ENCODE data around the gene CDH8. TPM values are rescaled to one million over a fixed set of nuclear protein-coding genes. Genes with fewer than 3 reads are reported as not detected.

CDH8 gene
- total RNA-seq, 4 donors from 2014 or later = not detected

DNA sequence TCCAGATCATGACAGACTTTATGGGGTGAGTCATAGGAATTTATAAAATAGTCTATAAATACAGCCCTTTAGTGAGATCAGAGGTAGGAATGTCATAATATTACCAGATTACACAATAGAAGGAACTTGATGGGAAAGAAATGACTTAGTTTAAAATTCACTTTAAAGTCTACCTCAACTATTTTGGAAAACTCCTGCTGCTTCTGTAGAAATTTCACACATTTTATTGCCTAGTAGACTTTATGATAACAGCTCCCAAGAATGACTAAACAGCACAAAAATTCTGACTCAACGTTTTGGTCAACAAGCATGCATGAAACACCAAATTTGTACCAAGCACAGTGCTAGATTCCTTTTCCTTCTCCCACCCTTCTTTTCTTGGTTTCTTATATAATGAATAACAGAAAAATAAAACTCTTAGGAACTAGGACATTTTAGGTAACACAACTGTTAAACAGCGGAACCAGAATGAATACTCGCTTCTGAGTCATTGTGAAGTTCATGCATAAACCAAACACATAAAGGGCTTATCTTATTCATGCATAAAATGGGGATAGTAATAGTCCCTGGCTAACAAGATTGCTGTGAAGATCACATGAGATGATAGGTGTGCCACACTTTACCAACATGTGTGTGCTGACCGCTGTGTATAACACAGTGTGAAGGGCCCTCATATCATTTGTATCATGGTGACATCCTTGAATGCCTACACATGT is 243.9 kb downstream of the CDH8 start:
- TF ChIP-seq, protein P1, sequence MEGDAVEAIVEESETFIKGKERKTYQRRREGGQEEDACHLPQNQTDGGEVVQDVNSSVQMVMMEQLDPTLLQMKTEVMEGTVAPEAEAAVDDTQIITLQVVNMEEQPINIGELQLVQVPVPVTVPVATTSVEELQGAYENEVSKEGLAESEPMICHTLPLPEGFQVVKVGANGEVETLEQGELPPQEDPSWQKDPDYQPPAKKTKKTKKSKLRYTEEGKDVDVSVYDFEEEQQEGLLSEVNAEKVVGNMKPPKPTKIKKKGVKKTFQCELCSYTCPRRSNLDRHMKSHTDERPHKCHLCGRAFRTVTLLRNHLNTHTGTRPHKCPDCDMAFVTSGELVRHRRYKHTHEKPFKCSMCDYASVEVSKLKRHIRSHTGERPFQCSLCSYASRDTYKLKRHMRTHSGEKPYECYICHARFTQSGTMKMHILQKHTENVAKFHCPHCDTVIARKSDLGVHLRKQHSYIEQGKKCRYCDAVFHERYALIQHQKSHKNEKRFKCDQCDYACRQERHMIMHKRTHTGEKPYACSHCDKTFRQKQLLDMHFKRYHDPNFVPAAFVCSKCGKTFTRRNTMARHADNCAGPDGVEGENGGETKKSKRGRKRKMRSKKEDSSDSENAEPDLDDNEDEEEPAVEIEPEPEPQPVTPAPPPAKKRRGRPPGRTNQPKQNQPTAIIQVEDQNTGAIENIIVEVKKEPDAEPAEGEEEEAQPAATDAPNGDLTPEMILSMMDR (IDR thresholded peaks at IDR 0.05; ENCODE audit: low read depth) = no peak

DNA sequence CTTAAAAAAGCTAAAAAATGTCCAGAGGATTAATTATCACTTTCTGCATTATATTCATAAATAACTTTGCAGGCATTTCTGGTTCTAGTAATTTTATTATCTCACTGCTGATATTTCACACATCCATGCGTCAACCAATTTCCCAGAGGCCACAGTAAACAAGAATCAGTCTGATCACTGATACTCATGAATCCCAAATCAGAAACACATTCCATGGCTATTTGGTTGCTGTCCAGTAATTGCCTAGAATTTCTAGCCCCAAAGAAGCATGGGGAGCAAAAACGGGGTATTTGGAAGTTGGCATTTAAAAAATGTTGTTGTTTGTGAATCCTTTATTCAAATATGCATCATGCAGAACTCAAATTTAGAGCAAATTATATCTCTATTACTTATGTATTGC is 244.8 kb downstream of the CDH8 start:
- TF ChIP-seq, protein P1 (IDR thresholded peaks at IDR 0.05; ENCODE audit: low read depth) = no peak

DNA sequence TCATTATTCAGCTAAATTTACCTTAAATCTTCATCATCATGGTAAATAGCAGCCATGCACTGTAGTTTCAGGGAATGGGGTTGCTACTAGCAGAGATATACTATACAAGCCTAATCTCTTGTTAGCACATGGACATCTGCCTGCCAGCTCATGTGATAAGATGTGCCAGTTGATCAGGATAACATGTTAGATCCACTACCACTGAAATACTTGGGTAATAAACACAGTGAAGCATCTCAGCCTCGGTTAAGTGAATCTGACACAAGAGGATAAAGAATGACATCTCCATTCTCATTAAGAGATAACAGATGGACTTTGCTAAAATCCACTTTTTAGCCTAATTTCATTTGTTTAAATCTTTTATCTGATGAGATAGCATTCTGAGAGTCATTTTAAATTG is 256.1 kb downstream of the CDH8 start:
- TF ChIP-seq, protein P1 (IDR thresholded peaks at IDR 0.05; ENCODE audit: low read depth) = no peak

DNA sequence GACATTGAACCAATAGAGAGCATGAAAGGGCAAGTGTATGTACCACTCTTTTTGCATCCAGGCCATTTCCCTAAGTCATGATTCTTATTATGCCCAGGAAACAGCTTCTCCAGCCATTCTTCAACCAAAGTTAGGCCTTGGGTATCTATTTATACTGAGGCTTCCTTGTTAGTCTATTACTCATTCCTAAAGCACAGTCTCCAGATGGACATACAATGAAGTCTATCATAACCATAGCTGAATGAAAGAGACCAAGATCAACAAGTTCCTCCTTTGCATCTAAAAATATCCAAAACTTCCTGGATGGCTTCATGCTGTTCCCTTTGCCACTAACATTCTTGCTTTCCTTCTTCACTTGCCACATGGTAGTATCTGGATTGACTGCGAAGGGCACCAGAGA is 265.9 kb downstream of the CDH8 start:
- TF ChIP-seq, protein P1 (IDR thresholded peaks at IDR 0.05; ENCODE audit: low read depth) = no peak

DNA sequence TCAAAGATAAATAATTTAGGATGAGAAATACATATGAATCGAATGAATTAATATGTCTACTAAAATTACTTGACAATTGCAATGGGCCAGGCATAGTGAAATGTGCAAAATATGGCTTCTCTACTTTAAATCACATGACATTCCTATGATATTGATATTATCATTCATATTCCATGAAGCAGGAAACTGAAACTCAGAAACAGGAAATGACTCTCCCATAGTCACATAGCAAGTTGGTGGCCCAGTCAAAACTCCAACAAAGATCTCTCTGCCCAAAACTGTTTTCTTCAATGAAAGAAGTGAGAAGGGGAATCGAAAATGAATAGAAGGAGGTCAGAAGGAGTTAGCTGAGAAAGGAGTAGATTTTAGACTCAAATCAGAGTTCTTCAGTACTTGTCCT is 272.2 kb downstream of the CDH8 start:
- TF ChIP-seq, protein P1 (IDR thresholded peaks at IDR 0.05; ENCODE audit: low read depth) = no peak

DNA sequence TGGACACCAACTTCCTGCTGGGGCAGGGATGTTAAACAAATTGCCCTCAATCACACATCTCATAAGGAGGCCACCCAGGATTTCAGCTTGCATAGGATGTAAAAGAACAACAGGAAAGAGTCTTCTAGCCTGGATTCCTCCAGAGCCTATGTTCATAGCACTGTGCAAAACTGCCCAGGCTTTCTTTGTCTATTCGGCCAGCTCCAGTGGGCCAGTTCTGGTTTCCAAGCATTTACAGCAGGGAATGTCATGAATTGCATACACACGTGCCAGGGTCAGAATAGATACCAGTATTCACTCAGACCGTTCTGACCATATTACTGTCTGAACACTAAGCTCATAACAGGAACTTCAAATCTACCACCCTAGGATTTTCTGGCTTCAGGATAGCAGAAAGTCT is 273.2 kb downstream of the CDH8 start:
- TF ChIP-seq, protein P1 (IDR thresholded peaks at IDR 0.05; ENCODE audit: low read depth) = no peak

DNA sequence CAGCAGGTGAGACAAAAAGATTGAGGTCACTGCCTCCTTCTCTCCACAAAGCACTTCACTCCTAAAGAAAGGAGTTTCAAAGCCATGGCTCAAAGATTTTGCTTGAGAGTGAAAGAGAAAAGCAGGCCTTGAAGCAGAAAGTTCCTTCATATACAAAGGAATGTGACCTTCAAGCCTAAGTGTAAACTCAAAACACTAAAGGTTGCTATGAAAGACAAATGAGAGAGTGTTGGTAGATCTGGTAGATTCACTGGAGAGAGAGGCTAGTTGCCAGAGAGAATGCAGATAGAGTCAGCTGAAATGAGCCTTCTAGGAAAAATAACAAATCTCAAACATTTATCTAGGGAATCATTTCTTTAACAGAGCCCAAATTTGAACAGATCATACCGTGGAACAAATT is 305.2 kb downstream of the CDH8 start:
- TF ChIP-seq, protein P1 (IDR thresholded peaks at IDR 0.05; ENCODE audit: low read depth) = no peak
